Measurements from ENCODE around the gene ZNF653. TPM values are rescaled to one million over a fixed set of nuclear protein-coding genes. Genes with fewer than 3 reads are reported as not detected.

Gene ZNF653
- total and polyA plus RNA-seq, 9 of the 15 experiments (the other 6 are each of a cell fraction or from before 2014, with no cell fraction given), result 1.6 to 8.0 (median 4.2) TPM; not detected in 2

- TF ChIP-seq CREB3L1 (IDR thresholded peaks at IDR 0.05; ENCODE audit: borderline replicate concordance, low read depth), result no peak
- peak; percentile 23; the same call in 1 of the 2 replicates for TF ChIP-seq GABPB1 (CRISPR knock-in tag; IDR thresholded peaks at IDR 0.05)
- no peak for TF ChIP-seq FOXM1 (IDR thresholded peaks at IDR 0.05; ENCODE audit: low read depth)
- TF ChIP-seq FOXM1 (CRISPR knock-in tag; IDR thresholded peaks at IDR 0.05; ENCODE audit: low read depth), result no peak
- TF ChIP-seq CEBPB (tag; IDR thresholded peaks at IDR 0.05), result no peak
- TF ChIP-seq HES1 (IDR thresholded peaks at IDR 0.05; ENCODE audit: low read depth), result no peak
- 0 out of 4 replicates have a peak, but pooled peaks of 1 of the 2 experiments have one; percentile 47 for TF ChIP-seq SRF (CRISPR knock-in tag; IDR thresholded peaks at IDR 0.05)
- TF ChIP-seq ZNF217 (CRISPR knock-in tag; IDR thresholded peaks at IDR 0.05), result no peak
- TF ChIP-seq MECOM (CRISPR knock-in tag; IDR thresholded peaks at IDR 0.05), result no peak
- TF ChIP-seq ZBTB7A (IDR thresholded peaks at IDR 0.05; ENCODE audit: borderline replicate concordance, control insufficient read depth, low read depth, low read length), result 0 out of 2 replicates have a peak, but pooled peaks have one; percentile 8
- TF ChIP-seq SP2 (IDR thresholded peaks at IDR 0.05; ENCODE audit: extremely low read depth, low read depth, low read length, poor library complexity, severe bottlenecking), result no peak
- TF ChIP-seq, protein P1, sequence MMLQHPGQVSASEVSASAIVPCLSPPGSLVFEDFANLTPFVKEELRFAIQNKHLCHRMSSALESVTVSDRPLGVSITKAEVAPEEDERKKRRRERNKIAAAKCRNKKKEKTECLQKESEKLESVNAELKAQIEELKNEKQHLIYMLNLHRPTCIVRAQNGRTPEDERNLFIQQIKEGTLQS (IDR thresholded peaks at IDR 0.05), result peak; percentile 91
- TF ChIP-seq, protein P1 (CRISPR knock-in tag; conservative IDR thresholded peaks at IDR 0.05), result peak; percentile 71
- no peak for TF ChIP-seq NEUROD1 (IDR thresholded peaks at IDR 0.05; ENCODE audit: borderline replicate concordance, low read depth, low read length, partially characterized antibody)
- TF ChIP-seq SNIP1 (IDR thresholded peaks at IDR 0.05; ENCODE audit: low read depth), result no peak
- no peak for TF ChIP-seq ZNF41 (CRISPR knock-in tag; conservative IDR thresholded peaks at IDR 0.05)
- no peak for TF ChIP-seq ZNF212 (CRISPR knock-in tag; IDR thresholded peaks at IDR 0.05)
- no peak for TF ChIP-seq NKRF (IDR thresholded peaks at IDR 0.05; ENCODE audit: borderline replicate concordance)
- TF ChIP-seq PML (IDR thresholded peaks at IDR 0.05; ENCODE audit: low read length), result no peak
- no peak for TF ChIP-seq ZC3H8 (IDR thresholded peaks at IDR 0.05)
- peak; percentile 82; the same call in 1 of the 2 replicates for TF ChIP-seq RB1 (IDR thresholded peaks at IDR 0.05; ENCODE audit: low read depth)
- TF ChIP-seq KLF10 (CRISPR knock-in tag; IDR thresholded peaks at IDR 0.05), result no peak
- no peak for TF ChIP-seq TARDBP (IDR thresholded peaks at IDR 0.05)
- TF ChIP-seq FOXJ3 (CRISPR knock-in tag; IDR thresholded peaks at IDR 0.05), result no peak
Measured at GRCh38 chr19:11496391-11497163, 9.1 kb downstream of the ZNF653 start (continued).

All from K562 (cell line).